Stimulated activated CD4-positive, alpha-beta T cell treated with anti-CD3 and anti-CD28 coated beads, Interleukin-12 subunit alpha, Interleukin-12 subunit beta, amount 100 ng/mL, for 48 hours (primary cell): ENCODE results near the gene NCBP3.
A peak's percentile ranks its signal among the peaks of the same experiment; 100 is the strongest.
"Not testable (repeated sequence)": the region's sequence is repeated elsewhere in the genome, so short reads cannot be mapped to it uniquely, and the experiment has no call there.

Experiments
- DNase-seq, 3 donors: peaks; one replicate each; pipeline ENCODE4 v3.0.0-alpha.2; 2020; ENCODE audit warnings: low read depth in 2 of 3, low spot score in 1 of 3

The NCBP3 gene

DNA sequence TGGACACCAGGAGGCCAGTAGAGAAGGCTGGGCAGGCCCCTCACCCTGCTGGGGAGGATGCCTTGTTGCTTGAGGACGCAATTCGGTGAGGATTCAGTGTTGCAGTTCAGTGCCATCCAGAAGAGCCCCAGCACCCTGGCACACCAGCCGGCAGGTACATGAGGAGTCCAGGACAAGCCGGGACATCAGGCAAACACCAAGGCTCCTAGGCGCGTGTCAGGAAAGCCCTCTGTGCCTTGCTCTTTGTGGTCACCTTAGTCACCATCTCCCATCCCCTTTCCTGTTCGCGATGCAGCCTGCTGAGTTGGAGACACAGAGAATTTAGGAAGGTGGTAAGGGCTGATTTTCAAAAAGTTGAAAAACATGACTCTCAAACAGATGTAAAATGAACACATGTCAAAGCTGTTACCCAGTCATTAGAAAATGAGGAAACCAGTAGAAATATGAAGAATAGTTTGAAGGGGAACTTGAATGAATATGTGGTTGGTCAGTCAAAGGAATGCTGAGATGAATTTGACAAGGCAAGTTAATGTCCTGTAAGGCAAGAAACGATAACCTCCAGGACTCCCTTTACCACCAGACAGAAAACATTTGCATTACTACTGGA lies 2.3 kb upstream of the NCBP3 start:
- DNase-seq = no peak

DNA sequence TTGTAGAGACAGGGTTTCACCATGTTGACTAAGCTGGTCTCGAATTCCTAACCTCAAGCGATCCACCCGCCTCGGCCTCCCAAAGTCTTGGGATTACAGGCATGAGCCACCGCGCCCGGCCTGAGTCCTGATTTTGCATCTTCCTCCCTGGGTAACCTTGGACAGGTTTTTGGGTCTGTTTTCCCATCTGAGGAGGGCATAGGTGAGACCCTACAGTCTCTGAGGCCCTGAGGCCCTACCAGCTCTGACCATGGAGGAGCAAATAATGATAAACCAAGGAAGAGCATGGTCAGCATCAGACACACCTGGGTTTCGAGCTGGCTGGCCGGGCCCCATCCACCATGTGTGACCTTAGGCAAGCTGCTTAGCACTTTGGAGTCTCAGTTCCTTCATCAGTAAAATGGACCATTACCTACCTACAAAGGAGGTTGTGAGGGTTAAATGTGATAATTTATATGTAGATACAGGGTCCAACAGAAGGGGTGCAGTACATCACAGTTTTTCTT lies 1.2 kb upstream of the NCBP3 start:
- DNase-seq = no peak

DNA sequence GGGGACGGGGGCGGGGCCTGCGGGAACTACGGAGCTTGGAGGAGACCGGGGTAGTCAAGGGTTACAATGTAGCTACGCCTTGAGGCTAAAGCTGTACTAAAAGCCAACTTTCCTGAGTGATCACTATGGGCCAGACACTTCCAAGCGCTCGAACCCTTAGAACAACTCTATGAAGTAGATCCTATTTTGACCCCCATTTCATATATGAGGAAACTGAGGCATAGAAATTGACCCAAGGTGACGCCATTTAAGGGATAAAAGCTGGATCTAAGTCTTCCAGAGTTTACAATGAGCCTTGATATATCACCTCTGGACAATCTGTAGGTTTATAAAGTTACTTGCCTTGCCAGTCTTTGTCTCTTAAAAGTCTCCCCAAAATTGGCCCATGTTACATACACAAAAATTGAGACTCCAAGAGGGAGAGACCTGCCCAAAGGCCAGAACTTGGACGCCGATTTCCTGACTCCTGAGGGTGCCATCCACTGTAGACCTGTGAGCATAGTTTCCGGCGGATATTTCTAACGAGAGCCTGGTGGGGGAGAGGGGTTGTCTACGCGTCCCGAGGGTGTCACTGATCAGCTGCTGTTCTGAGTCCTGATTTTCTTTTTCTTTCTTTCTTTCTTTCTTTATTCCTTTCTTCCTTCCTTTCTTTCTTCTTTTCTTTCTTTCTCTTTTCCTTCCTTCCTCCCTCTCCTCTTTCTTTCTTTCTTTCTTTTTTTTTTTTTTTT lies 555 bp upstream of the NCBP3 start:
- DNase-seq = no peak

DNA sequence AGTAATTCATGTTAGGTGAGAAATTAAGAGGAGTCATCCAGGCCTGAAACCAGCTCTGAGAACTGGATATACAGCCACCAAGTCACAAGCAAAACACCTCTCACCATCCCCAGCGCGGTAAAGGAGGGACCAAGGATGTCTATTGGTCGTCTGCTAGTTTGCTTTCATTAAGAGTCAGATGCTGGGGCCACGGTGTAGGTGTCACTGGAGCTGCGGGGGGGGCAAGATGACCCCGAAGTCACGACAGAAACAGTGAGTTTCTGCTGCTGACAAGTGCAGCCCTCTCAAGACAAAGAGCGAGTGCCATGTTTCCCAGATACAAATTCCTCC lies 790 bp downstream of the NCBP3 start:
- DNase-seq = peak; percentile 28 to 42 (median 31)

GRCh38 chr17:3844556-3844955 lies 1.5 kb downstream of the NCBP3 start:
- not testable (repeated sequence) for DNase-seq

DNA sequence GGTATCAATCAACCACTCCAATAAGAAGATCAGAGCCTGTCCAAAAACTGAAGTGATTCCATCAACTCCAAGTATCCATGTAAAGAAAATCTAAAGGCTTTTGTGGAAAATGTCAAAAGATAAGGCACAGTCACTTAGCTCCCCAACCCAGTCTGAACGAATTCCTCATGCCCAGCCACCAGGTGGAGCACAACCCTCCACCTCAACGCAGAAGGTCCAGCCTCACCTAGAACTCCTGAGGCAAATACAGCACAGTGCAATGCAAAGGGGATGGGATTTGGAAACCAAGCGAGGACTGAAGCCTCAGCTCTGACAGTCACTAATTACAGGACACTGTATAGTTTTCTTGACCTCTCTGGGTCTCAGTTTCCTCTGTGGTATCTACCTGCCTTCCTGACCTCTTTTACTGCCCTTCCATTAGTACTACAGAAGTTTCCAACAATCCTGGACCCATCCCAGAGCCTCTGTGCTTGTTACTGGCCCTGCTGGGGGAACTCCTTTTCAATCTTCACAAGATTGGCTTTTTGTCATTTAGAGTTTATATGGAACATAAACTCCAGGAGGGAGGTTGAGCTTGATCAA lies 2.0 kb downstream of the NCBP3 start:
- DNase-seq = peak; percentile 18 to 44 (median 19)

- no peak for DNase-seq
Observed at GRCh38 chr17:3838206-3838605, 7.8 kb downstream of the NCBP3 start.

GRCh38 chr17:3836551-3836950 lies 9.5 kb downstream of the NCBP3 start:
- DNase-seq = no peak

DNA sequence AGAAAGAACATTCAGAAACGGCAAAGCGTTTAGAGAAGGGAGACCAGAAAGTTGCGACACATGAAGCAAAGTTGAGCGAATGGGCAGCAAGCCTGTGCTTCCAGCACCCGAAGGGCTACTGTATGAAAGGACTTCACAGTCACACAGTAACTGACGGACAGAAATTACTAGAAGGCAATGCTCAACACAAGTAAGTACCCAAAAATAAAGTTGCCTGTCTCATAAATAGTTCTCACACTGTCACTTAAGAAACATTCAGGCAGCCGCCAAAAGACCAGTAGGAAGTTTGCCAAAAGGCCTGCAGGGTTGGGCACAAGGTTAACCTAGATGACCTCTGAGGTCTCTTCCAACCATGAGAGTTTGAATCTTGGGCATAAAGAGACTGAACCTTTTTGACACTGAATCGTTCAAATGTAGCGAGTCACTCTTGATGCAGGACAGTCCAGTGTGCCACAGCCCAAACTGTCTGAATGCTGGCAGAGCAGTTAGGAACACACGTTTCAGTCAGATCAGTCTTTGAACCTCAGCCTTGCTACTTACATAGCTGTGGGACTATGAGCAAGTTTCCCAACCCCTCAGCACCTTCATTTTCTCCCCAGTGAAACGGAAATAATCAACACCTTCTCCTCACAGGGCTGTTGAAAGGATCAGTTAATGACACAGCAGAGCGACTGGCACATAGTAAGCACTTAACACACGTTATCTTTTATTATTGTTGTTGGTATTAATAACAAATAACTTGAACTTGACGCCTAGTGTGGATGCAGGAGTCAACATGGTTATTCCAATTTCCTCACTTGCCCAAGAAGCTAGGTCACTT lies 10.4 kb downstream of the NCBP3 start:
- DNase-seq = no peak

DNA sequence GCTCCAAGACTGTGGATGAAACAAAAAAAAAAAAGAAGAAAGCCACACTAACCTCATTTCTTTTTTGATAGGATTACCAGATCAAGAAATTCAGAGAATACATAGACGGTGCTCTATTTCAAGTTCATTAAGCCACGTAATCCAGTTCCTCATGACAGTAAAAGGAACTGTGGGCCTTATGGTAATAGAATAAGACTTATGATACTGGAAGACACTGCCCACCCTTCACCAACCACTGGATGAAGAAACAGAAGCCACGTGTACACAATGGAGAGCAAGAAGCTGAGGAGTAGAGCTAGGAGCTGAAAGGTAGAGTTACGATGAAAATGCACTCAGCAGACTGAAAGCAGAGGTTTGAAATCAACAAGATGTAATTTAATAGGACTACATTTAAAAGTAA lies 11.2 kb downstream of the NCBP3 start:
- DNase-seq = no peak

GRCh38 chr17:3828852-3829232 lies 17.2 kb downstream of the NCBP3 start:
- DNase-seq = no peak

DNA sequence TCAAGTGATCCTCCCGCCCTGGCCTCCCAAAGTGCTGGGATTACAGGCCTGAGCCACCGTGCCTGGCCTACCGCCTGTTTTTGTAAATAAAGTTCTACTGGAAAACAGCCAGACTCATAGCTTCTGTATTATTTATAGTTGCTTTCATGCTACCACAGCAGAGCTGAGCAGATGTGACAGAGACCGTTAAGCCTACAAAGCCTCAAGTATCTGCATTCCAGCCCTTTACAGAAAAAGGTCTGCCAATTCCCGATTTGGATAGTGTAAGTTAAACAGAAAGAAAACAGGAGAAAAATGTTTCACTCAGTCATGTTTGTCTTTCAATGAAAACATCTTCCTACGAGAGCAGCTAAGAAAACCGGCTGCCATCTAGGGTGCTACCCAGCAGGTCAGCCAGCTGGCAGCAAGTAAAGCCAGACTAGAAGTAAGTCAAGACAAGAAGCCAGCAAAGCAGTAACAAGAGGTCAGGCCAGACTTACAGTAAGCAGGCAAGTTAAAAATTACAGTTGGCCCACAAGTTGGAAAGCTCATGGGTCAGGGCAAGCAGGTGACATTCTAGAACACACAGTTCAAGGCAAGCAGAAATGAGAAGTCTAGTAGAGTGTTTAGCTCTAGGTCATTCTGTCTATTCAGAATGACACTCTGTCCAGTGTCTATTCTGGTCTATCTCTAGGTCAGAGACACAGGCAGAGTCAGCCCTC lies 17.7 kb downstream of the NCBP3 start:
- no peak for DNase-seq

- DNase-seq = peak; percentile 31 to 78 (median 50)
Observed at GRCh38 chr17:3827124-3827773, 18.8 kb downstream of the NCBP3 start.

GRCh38 chr17:3826191-3826590 lies 19.9 kb downstream of the NCBP3 start:
- no peak for DNase-seq

- no peak for DNase-seq
Observed at GRCh38 chr17:3821101-3821500, 24.9 kb downstream of the NCBP3 start.

GRCh38 chr17:3818786-3819185 lies 27.3 kb downstream of the NCBP3 start:
- no peak for DNase-seq

DNA sequence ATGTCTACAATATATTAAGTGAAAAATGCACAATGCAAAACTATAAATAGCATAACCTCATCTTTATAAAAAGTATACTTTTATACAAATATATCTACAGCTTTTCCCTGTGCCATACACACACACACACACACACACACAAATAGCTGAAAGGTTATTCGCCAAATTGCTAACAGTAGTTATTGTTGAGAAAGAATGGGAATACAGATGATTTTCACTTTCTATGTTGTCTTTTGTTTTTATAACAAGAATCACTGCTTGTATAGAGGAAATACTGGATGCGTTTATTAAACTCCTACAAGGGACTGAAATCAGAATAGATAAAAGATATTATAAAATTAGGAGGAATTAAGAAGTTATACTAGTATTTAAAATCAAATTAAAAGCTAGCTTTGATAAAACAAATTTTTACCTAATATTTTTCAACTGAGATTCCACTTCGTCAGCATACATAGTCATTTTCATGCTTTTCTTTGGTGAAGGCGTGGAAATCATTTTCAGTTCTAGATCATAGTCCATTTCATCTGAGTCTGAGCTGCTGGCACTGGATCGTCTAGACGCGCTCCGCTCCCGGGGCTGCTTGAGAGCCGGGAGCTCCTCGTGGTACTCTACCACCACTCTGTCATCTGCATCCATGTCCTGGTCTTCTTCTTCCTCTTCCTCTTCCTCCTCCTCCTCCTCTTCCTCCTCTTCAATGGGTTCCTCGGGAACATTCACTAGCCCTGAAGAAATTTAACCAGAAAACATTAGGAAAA lies 28.0 kb downstream of the NCBP3 start:
- no peak for DNase-seq

DNA sequence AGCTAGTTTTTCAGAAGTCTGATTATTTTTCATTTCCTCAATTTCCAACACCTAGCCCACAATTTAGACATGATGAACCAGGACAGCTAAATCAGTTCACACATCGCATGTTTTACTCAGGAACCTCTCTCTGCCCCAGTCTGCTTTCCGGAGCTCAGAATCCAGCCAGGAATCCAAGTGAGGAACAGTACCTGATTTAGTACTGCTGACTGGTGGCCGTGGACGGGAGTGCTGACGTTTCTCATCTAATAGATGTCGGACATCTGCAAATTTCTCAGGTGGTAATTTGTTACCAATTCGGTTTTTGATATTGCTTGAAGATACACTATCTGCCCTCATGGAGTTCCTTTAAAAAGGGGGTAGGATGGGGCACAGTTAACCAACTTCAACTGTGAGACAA lies 30.1 kb downstream of the NCBP3 start:
- no peak for DNase-seq

DNA sequence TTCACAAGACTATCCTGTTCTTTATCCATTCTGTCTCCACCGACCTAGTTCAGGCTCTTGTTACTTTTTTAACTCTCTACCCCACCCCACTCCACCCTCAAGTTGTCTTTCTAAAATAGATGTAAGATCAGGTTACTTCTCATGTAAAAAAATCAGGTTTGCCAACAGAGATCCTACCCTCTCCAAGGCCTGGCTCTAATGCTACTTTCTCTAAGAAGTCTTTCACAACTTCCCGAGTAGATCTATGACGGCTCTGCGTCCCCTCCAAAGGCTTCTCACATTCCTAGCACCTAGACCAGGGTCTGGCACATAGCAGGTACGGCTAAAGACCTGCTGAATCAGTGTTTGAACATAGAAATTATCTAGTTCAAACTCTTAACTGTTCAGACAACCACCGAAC lies 30.9 kb downstream of the NCBP3 start:
- no peak for DNase-seq

DNA sequence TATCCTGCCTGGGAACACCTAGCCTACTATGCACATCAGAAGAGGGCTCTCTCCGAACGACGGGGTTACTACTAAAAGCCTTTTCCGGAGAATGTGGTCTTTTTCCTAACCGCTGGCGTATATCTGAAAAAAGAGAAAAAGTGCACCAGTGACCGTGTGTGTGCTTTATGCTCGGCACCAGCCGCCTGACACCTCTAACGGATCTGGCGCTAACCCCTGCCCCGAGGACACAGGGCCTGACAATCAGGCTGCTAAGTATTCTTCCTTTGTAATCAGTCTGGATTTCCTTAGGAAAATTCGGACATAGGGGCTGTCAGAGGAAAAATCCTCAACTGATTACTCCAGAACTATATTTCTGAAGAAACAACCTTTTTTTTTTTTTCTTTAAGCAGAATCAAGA lies 31.7 kb downstream of the NCBP3 start:
- no peak for DNase-seq
